ENCODE data around the gene CCND1. TPM values are rescaled to one million over a fixed set of nuclear protein-coding genes. Genes with fewer than 3 reads are reported as not detected.

The CCND1 gene
- total RNA-seq, 1 donor from 2014 or later, result 17.2 TPM

- no peaks in the 10 kb centered on the region for H3K36me3 Mint-ChIP-seq (ENCODE audit: low read depth)
- intact Hi-C loops (cut with micrococcal nuclease), result no loop called here
- no peak overlapping the region for H3K4me3 Mint-ChIP-seq
- H3K27me3 Mint-ChIP-seq, result peaks cover 34% of the 10 kb centered on the region
- DNase-seq, result no peak
- peaks cover 8% of the 10 kb centered on the region for H3K9me3 Mint-ChIP-seq
- no peak overlapping the region for H3K27ac Mint-ChIP-seq
- no peaks in the 10 kb centered on the region for H3K4me1 Mint-ChIP-seq
Observed at GRCh38 chr11:69630424-69630823, 10.5 kb upstream of the CCND1 start.

- Mint-ChIP-seq H3K27ac (no peak overlapping the region), H3K27me3 (peaks cover 52% of the 10 kb centered on the region), H3K9me3 (peaks cover 8% of the 10 kb centered on the region), H3K4me3 (no peak overlapping the region), H3K4me1 (peaks cover 3% of the 10 kb centered on the region), H3K36me3 (ENCODE audit: low read depth) (no peaks in the 10 kb centered on the region)
- intact Hi-C loops (cut with micrococcal nuclease), result no loop called here
- DNase-seq, result no peak
Observed at GRCh38 chr11:69632900-69633299, 8.1 kb upstream of the CCND1 start.

- no peak overlapping the region for H3K4me3 Mint-ChIP-seq
- no peak for DNase-seq
- H3K36me3 Mint-ChIP-seq (ENCODE audit: low read depth), result no peaks in the 10 kb centered on the region
- peaks cover 8% of the 10 kb centered on the region for H3K9me3 Mint-ChIP-seq
- H3K27ac Mint-ChIP-seq, result no peak overlapping the region
- H3K4me1 Mint-ChIP-seq, result peaks cover 3% of the 10 kb centered on the region
- H3K27me3 Mint-ChIP-seq, result peaks cover 58% of the 10 kb centered on the region
- intact Hi-C loops (cut with micrococcal nuclease), result no loop called here
Observed at GRCh38 chr11:69634069-69634468, 6.9 kb upstream of the CCND1 start.

- H3K4me1 Mint-ChIP-seq, result peaks cover 3% of the 10 kb centered on the region
- H3K27me3 Mint-ChIP-seq, result peaks cover 60% of the 10 kb centered on the region
- no peak for DNase-seq
- no peak overlapping the region for H3K4me3 Mint-ChIP-seq
- H3K27ac Mint-ChIP-seq, result no peak overlapping the region
- H3K36me3 Mint-ChIP-seq (ENCODE audit: low read depth), result no peaks in the 10 kb centered on the region
- intact Hi-C loops (cut with micrococcal nuclease), result no loop called here
- H3K9me3 Mint-ChIP-seq, result peaks cover 4% of the 10 kb centered on the region
Observed at GRCh38 chr11:69634590-69634989, 6.4 kb upstream of the CCND1 start.

GRCh38 chr11:69635195-69635594, 5.8 kb upstream of the CCND1 start:
- Mint-ChIP-seq H3K4me3 (no peak overlapping the region), H3K4me1 (peaks cover 3% of the 10 kb centered on the region), H3K9me3 (no peaks in the 10 kb centered on the region), H3K27ac (no peak overlapping the region), H3K36me3 (ENCODE audit: low read depth) (no peaks in the 10 kb centered on the region), H3K27me3 (peaks cover 65% of the 10 kb centered on the region)
- intact Hi-C loops (cut with micrococcal nuclease), result loop anchor here (5.0 kb wide), 1 partner anchor 182 kb away; the partner anchor contains the start of gene FGF3
- no peak for DNase-seq

DNA sequence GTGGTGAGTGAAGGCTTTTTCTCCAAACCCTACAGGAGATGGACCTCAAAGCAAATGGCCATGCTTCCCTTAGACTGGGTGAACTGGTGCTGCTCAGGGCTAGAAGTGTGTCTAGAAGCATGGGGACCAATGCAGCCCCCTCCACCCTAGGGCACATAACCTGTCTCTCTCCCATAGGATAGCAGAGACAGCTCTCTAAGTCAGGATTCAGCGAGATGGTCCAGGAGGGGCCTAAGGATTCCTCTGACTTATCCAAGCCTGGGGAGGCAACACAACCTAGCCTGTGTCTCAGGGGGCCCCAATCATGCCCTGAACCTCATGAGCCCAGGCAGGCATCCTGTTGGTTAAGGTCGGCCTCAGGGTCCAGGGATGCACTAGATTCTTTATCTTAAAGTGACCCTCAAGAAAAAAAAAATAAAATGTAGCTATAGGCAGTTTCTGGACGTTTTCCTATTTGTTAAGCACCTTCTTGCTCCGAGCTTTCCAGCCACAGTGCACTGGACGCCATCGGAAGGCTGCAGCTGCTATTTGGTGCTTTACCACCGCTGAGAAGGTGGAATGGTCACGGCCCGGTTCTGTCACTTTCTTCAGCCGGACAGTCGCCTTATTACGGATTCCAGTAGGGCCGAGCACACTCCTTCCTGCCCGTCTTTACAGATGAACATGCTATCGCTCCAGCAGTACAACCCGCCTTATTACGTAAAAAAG, 5.0 kb upstream of the CCND1 start:
- H3K27ac Mint-ChIP-seq, result no peak overlapping the region
- no peaks in the 10 kb centered on the region for H3K9me3 Mint-ChIP-seq
- H3K27me3 Mint-ChIP-seq, result peaks cover 70% of the 10 kb centered on the region
- peaks cover 7% of the 10 kb centered on the region for H3K4me1 Mint-ChIP-seq
- intact Hi-C loops (cut with micrococcal nuclease), result loop anchor here (5.0 kb wide), 1 partner anchor 181 kb away; the partner anchor contains the start of gene FGF3
- H3K4me3 Mint-ChIP-seq, result no peak overlapping the region
- H3K36me3 Mint-ChIP-seq (ENCODE audit: low read depth), result peaks cover under 1% of the 10 kb centered on the region
- DNase-seq, result no peak

- Mint-ChIP-seq H3K9me3 (no peaks in the 10 kb centered on the region), H3K27me3 (peaks cover 72% of the 10 kb centered on the region), H3K4me1 (peaks cover 7% of the 10 kb centered on the region), H3K4me3 (no peak overlapping the region), H3K27ac (peak overlapping the region; percentile 70), H3K36me3 (ENCODE audit: low read depth) (peaks cover 4% of the 10 kb centered on the region)
- intact Hi-C loops (cut with micrococcal nuclease), result loop anchor here (5.0 kb wide), 1 partner anchor 181 kb away; the partner anchor contains the start of gene FGF3
- DNase-seq, result no peak
Observed at GRCh38 chr11:69636512-69637197, 4.3 kb upstream of the CCND1 start.

- Mint-ChIP-seq H3K27me3 (peaks cover 69% of the 10 kb centered on the region), H3K9me3 (no peaks in the 10 kb centered on the region), H3K4me3 (peak overlapping the region; percentile 28), H3K36me3 (ENCODE audit: low read depth) (peaks cover 4% of the 10 kb centered on the region), H3K4me1 (peaks cover 7% of the 10 kb centered on the region), H3K27ac (peak overlapping the region; percentile 66)
- no peak for DNase-seq
- intact Hi-C loops (cut with micrococcal nuclease), result loop anchor here (5.0 kb wide), 1 partner anchor 180 kb away; the partner anchor contains the start of gene FGF3
Observed at GRCh38 chr11:69637198-69637940, 3.6 kb upstream of the CCND1 start.

DNA sequence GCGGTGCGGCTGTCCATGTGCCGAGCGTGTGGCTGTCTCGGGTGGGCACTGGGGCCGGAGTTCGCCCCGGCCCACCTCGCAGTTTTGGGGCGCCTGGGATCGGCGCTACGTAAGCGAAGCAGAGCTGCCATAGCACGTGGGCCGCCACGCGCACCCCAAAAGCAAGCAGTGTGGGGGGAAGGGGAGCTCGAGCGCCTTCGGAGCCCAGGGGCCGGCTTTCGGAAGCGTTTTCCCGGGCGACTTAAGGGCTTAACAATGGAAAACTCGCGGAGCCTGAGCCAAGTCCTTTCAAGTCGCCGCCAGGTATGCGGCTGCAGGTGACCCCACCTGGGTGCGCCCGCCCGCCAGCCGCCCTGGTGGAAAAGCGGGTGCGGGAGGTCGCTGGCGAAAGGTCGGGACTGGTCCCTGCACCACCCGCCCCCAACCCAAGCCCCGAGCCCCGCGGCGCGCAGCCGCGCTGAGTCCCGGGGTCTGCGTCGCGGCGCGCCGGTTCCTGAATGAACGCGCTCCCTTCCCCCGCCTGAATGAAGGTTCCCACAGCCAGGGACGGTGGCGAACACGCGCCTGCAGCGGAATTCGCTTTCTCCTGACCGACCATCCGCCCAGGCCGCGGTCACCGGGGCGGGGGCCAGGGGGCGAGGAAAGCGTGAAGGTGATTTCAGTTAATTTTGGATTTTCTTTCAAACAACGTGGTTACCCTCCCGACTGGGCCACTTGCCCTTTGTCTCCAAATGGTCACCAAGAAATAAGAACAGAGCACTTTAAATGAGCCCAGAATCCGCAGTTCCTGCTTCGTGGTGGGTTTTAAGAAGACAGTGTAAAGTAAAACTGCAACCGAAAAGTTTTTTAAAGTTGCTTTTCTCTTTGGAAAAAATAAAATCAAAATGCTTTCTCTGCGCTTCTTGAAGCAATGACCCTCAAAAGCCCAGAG, 2.8 kb upstream of the CCND1 start:
- Mint-ChIP-seq H3K36me3 (ENCODE audit: low read depth) (peaks cover 4% of the 10 kb centered on the region), H3K4me3 (no peak overlapping the region), H3K9me3 (no peaks in the 10 kb centered on the region), H3K27ac (no peak overlapping the region), H3K4me1 (peaks cover 7% of the 10 kb centered on the region), H3K27me3 (peaks cover 63% of the 10 kb centered on the region)
- no peak for DNase-seq
- intact Hi-C loops (cut with micrococcal nuclease), result loop anchor here (5.0 kb wide), 1 partner anchor 179 kb away; the partner anchor contains the start of gene FGF3

GRCh38 chr11:69638941-69639681, 1.8 kb upstream of the CCND1 start:
- DNase-seq, result no peak
- Mint-ChIP-seq H3K27me3 (peaks cover 57% of the 10 kb centered on the region), H3K36me3 (ENCODE audit: low read depth) (peaks cover 4% of the 10 kb centered on the region), H3K9me3 (no peaks in the 10 kb centered on the region), H3K4me1 (peaks cover 7% of the 10 kb centered on the region), H3K4me3 (no peak overlapping the region), H3K27ac (no peak overlapping the region)
- intact Hi-C loops (cut with micrococcal nuclease), result loop anchor here (5.0 kb wide), 1 partner anchor 178 kb away; the partner anchor contains the start of gene FGF3

DNA sequence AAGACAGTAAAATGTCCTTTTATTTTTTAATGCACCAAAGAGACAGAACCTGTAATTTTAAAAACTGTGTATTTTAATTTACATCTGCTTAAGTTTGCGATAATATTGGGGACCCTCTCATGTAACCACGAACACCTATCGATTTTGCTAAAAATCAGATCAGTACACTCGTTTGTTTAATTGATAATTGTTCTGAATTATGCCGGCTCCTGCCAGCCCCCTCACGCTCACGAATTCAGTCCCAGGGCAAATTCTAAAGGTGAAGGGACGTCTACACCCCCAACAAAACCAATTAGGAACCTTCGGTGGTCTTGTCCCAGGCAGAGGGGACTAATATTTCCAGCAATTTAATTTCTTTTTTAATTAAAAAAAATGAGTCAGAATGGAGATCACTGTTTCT, 1.1 kb upstream of the CCND1 start:
- peaks cover 4% of the 10 kb centered on the region for H3K36me3 Mint-ChIP-seq (ENCODE audit: low read depth)
- H3K9me3 Mint-ChIP-seq, result no peaks in the 10 kb centered on the region
- peak overlapping the region; percentile 41 for H3K27ac Mint-ChIP-seq
- intact Hi-C loops (cut with micrococcal nuclease), result loop anchor here (5.0 kb wide), 5 partner anchors 62 to 798 kb away; partner anchors contain the start of genes CPT1A, FGF19 and FGF3
- peaks cover 52% of the 10 kb centered on the region for H3K27me3 Mint-ChIP-seq
- no peak for DNase-seq
- peaks cover 7% of the 10 kb centered on the region for H3K4me1 Mint-ChIP-seq
- H3K4me3 Mint-ChIP-seq, result no peak overlapping the region

DNA sequence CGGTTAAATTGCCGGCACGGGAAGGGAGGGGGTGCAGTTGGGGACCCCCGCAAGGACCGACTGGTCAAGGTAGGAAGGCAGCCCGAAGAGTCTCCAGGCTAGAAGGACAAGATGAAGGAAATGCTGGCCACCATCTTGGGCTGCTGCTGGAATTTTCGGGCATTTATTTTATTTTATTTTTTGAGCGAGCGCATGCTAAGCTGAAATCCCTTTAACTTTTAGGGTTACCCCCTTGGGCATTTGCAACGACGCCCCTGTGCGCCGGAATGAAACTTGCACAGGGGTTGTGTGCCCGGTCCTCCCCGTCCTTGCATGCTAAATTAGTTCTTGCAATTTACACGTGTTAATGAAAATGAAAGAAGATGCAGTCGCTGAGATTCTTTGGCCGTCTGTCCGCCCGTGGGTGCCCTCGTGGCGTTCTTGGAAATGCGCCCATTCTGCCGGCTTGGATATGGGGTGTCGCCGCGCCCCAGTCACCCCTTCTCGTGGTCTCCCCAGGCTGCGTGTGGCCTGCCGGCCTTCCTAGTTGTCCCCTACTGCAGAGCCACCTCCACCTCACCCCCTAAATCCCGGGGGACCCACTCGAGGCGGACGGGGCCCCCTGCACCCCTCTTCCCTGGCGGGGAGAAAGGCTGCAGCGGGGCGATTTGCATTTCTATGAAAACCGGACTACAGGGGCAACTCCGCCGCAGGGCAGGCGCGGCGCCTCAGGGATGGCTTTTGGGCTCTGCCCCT, 529 bp upstream of the CCND1 start:
- Mint-ChIP-seq H3K9me3 (no peaks in the 10 kb centered on the region), H3K4me3 (peak overlapping the region; percentile 49), H3K4me1 (peaks cover 7% of the 10 kb centered on the region), H3K27me3 (peaks cover 48% of the 10 kb centered on the region), H3K27ac (peak overlapping the region; percentile 46), H3K36me3 (ENCODE audit: low read depth) (peaks cover 4% of the 10 kb centered on the region)
- no peak for DNase-seq
- intact Hi-C loops (cut with micrococcal nuclease), result loop anchor here (5.0 kb wide), 4 partner anchors 62 to 798 kb away; partner anchors contain the start of genes CPT1A and FGF19
